D721Med (cell line): ENCODE results near the gene DENND10.

Source experiments
- DNase-seq: peaks from one replicate; pipeline ENCODE4 v3.0.0; 2011; ENCODE audit warnings: low spot score; ENCODE audit not compliant: insufficient read length
- FAIRE-seq: peaks from 2 replicates; lab custom pipeline; 2011; peaks lifted over from hg19 to GRCh38; lab: Jason Lieb, UNC
- CTCF ChIP-seq: IDR thresholded peaks from 2 replicates; pipeline ENCODE4 v1.5.1; 2012; ENCODE audit warnings: mild to moderate bottlenecking, control low read depth; ENCODE audit not compliant: insufficient read depth; ENCODE audit errors: missing control alignments

The DENND10 gene

GRCh38 chr10:119113751-119114732 is 10.1 kb downstream of the DENND10 start:
- FAIRE-seq (no peak), DNase-seq (no peak)
- TF ChIP-seq CTCF = no peak

- FAIRE-seq = no peak
- no peak for DNase-seq
- no peak for TF ChIP-seq CTCF
Observed at GRCh38 chr10:119115926-119116325, 12.0 kb downstream of the DENND10 start.

DNA sequence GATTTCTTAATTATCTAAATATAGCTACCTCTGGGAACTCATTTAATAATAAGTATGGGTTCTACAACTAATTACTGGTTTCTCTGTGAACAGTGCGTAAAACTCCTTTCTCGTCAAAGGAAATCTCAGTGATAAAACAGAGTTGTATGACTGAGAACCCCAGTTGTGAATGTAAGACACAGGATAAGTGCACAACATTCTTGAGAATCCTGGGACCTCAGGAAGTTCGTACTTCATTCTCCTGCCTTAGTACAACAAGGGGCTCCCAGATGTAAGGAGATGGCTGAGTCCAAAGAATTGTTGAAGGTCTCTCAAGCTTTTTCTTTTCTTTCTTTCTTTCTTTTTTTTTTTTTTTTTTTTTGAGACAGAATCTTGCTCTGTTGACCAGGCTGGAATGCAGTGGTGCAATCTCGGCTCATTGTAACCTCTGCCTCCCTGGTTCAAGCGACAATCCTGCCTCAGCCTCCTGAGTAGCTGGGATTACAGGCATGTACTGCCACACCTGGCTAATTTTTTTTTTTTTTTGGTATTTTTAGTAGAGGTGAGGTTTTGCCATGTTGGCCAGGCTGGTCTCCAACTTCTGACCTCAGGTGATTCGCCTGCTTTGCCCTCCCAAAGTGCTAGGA is 12.5 kb downstream of the DENND10 start:
- FAIRE-seq (no peak), DNase-seq (no peak)
- no peak for TF ChIP-seq CTCF

- no peak for TF ChIP-seq CTCF
- FAIRE-seq (no peak), DNase-seq (no peak)
Observed at GRCh38 chr10:119118231-119118630, 14.3 kb downstream of the DENND10 start.

- no peak for DNase-seq
- FAIRE-seq = no peak
- no peak for TF ChIP-seq CTCF
Observed at GRCh38 chr10:119119400-119119799, 15.5 kb downstream of the DENND10 start.

DNA sequence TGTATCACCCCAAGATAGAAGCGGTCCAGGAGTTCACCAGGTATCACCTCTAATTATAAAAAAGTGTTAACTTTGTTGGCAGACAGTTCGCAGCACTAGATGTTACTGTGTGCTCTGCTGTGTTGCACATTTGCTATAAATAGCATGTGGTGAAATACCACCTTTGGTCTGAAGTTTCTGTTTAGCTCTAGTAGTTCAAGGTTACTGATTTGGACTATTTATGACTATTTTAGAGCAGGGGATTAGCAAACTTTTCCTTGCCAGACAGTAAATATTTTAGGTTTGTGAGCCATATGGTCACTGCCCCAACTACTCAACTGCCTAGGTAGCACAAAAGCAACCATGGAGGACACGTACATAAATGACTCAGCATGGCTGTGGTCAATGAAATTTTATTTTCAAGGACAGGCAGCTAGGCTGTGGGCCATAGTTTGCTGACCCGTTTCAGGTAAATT is 16.5 kb downstream of the DENND10 start:
- FAIRE-seq = no peak
- TF ChIP-seq CTCF = no peak
- DNase-seq = no peak

DNA sequence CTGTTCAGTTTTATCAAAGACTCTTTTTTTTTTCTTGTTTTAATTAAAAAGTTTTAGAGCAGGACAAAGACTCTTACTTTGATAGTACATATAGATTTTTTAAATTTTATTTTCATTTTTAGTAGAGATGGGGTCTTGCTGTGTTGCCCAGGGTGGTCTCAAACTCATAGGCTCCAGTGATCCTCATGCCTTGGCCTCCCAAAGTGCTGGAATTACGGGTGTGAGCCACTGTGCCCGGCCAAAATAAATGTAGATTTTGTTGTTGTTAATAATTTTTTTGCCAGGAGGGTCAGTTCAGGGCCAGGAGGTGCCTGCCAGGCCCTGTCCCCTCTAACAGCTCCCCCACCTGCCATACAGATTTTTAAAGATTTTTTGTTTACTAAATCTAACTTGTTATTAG is 17.0 kb downstream of the DENND10 start:
- no peak for FAIRE-seq
- DNase-seq = no peak
- TF ChIP-seq CTCF = no peak
